ENCODE data around the gene RSRC2. TPM values are rescaled to one million over a fixed set of nuclear protein-coding genes. Genes with fewer than 3 reads are reported as not detected.
"Not testable (repeated sequence)": the region's sequence is repeated elsewhere in the genome, so short reads cannot be mapped to it uniquely, and the experiment has no call there.

Gene RSRC2
- total RNA-seq, 4 donors from 2014 or later = 44.2 to 97.9 (median 50.7) TPM

GRCh38 chr12:122500685-122501488 is 25.8 kb downstream of the RSRC2 start, which contains the start of gene ZCCHC8:
TSS of gene ZCCHC8 (minus strand) at chr12:122500932. CDS start at chr12:122500840, 92 bp downstream.
- TF ChIP-seq POLR2A (IDR thresholded peaks at IDR 0.05) (peak in 1 of 2 donors; percentile 72), CTCF (IDR thresholded peaks at IDR 0.05) (no peak)
- peak; percentile 97 to 99 for DNase-seq (ENCODE audit: low spot score in 2 of 2)
- intact Hi-C loops (cut with DNase I; ENCODE audit: low total_unique reads) = no loop called here
- WGBS, 2 donors = 5 to 7% methylated on average over 33 to 50 of the region's 52 CpGs
- peak within 1 kb of the TSS; percentile 91 for H3K4me3 ChIP-seq (ENCODE audit: low read depth, poor library complexity, severe bottlenecking)

GRCh38 chr12:122499991-122500684 is 26.6 kb downstream of the RSRC2 start:
- 1% methylated on average over 25 to 37 of the region's 47 CpGs for WGBS, 2 donors
- intact Hi-C loops (cut with DNase I; ENCODE audit: low total_unique reads) = no loop called here
- peak; percentile 43 to 91 for DNase-seq (ENCODE audit: low spot score in 2 of 2)
- TF ChIP-seq POLR2A (IDR thresholded peaks at IDR 0.05) = no peak
- H3K4me3 ChIP-seq (ENCODE audit: low read depth, poor library complexity, severe bottlenecking) = peak overlapping the region; percentile 91

- TF ChIP-seq POLR2A (IDR thresholded peaks at IDR 0.05) (no peak), CTCF (IDR thresholded peaks at IDR 0.05) (no peak)
- intact Hi-C loops (cut with DNase I; ENCODE audit: low total_unique reads) = no loop called here
- WGBS, 2 donors = 80 to 87% methylated on average over 7 of the region's 7 CpGs
- no peak overlapping the region for H3K4me3 ChIP-seq (ENCODE audit: low read depth, poor library complexity, severe bottlenecking)
- DNase-seq (ENCODE audit: low spot score in 2 of 2) = no peak
These were observed 31.5 kb downstream of the RSRC2 start for GRCh38 chr12:122495258-122495657.

GRCh38 chr12:122493222-122493621 is 33.5 kb downstream of the RSRC2 start:
- WGBS, 2 donors = 87 to 93% methylated on average over 6 of the region's 6 CpGs
- H3K4me3 ChIP-seq (ENCODE audit: low read depth, poor library complexity, severe bottlenecking); intact Hi-C loops (cut with DNase I; ENCODE audit: low total_unique reads); DNase-seq (ENCODE audit: low spot score in 2 of 2): not testable (repeated sequence)

GRCh38 chr12:122491991-122492390 is 34.7 kb downstream of the RSRC2 start:
- TF ChIP-seq POLR2A (IDR thresholded peaks at IDR 0.05) = no peak
- no peak for TF ChIP-seq CTCF (IDR thresholded peaks at IDR 0.05)
- intact Hi-C loops (cut with DNase I; ENCODE audit: low total_unique reads) = no loop called here
- WGBS, 2 donors = 90 to 100% methylated on average over 2 of the region's 2 CpGs
- no peak overlapping the region for H3K4me3 ChIP-seq (ENCODE audit: low read depth, poor library complexity, severe bottlenecking)
- DNase-seq (ENCODE audit: low spot score in 2 of 2) = no peak

GRCh38 chr12:122489038-122489437 is 37.7 kb downstream of the RSRC2 start:
- DNase-seq (ENCODE audit: low spot score in 2 of 2) = no peak
- TF ChIP-seq POLR2A (IDR thresholded peaks at IDR 0.05) (no peak), CTCF (IDR thresholded peaks at IDR 0.05) (no peak)
- no peak overlapping the region for H3K4me3 ChIP-seq (ENCODE audit: low read depth, poor library complexity, severe bottlenecking)
- 95 to 96% methylated on average over 2 of the region's 2 CpGs for WGBS, 2 donors
- intact Hi-C loops (cut with DNase I; ENCODE audit: low total_unique reads) = no loop called here

- intact Hi-C loops (cut with DNase I; ENCODE audit: low total_unique reads); H3K4me3 ChIP-seq (ENCODE audit: low read depth, poor library complexity, severe bottlenecking); DNase-seq (ENCODE audit: low spot score in 2 of 2): not testable (repeated sequence)
- 88 to 98% methylated on average over 3 of the region's 3 CpGs for WGBS, 2 donors
These were observed 38.9 kb downstream of the RSRC2 start for GRCh38 chr12:122487807-122488206.
